Thyroid gland (tissue), 4 donors: ENCODE measurements around the gene ALG8. TPM values are rescaled to one million over a fixed set of nuclear protein-coding genes. Genes with fewer than 3 reads are reported as not detected.
A peak's percentile ranks its signal among the peaks of the same experiment; 100 is the strongest.

Experiments
- DNase-seq, 2 donors: peaks; one replicate each; pipeline ENCODE4 v3.0.0-alpha.2; 2019
- H3K27ac ChIP-seq, 3 donors: fragments of 200-600 bp; sonication (generic); 1 replicate in 2 of 3; 2 replicates in 1 of 3; pipeline ENCODE4 v1.5.1; 2016 to 2019; ENCODE audit warnings: mild to moderate bottlenecking in 1 of 3, moderate library complexity in 1 of 3
- H3K27me3 ChIP-seq: fragments of 200-600 bp; sonication (generic); one replicate; pipeline ENCODE4 v1.5.1; 2019
- H3K36me3 ChIP-seq, 2 donors: fragments of 200-600 bp; sonication (generic); one replicate each; pipeline ENCODE4 v1.5.1; 2016 to 2019
- H3K4me1 ChIP-seq, 2 donors: fragments of 200-600 bp; sonication (generic); one replicate each; pipeline ENCODE4 v1.5.1; 2017 to 2019
- H3K4me3 ChIP-seq, 3 donors: fragments of 200-600 bp; sonication (generic); replicated peaks in 1 of 3; 1 replicate in 2 of 3; 2 replicates in 1 of 3; pipeline ENCODE4 v1.5.1; 2016; ENCODE audit warnings: mild to moderate bottlenecking in 1 of 3
- H3K9me3 ChIP-seq: fragments of 200-600 bp; sonication (generic); one replicate; pipeline ENCODE4 v1.5.1; 2017
- POLR2A ChIP-seq, 2 donors: fragments of 450-650 bp; IDR thresholded peaks; one replicate each; pipeline ENCODE4 v1.6.1; 2017; ENCODE audit warnings: antibody characterized with exemption in 2 of 2, mild to moderate bottlenecking in 2 of 2, moderate library complexity in 1 of 2
- WGBS, 2 donors: methylation state at CpG; one replicate each; pipeline ENCODE4 v1.1.5; 2017; 5-methylcytosine and 5-hydroxymethylcytosine counted together
- intact Hi-C: fragments of 100-400 bp; cut with DNase I; formaldehyde crosslinking; loops from one replicate; pipeline ENCODE4 v1.15.1; 2023
- total RNA-seq, 4 donors: library from RNA; depleted of rRNA; stranded (reverse); fragments of >200 nt; gene quantifications; one replicate each; pipeline ENCODE4 v1.2.3, GENCODE V29; 2016
- TF ChIP-seq, protein P1 (sequence below), 6 experiments: fragments of 200-600 bp in 3 of 6; fragments of 450-650 bp in 3 of 6; sonication (generic) in 3 of 6; IDR thresholded peaks; one replicate each; pipeline ENCODE4 v1.5.1; 2016 to 2019; ENCODE audit warnings: antibody characterized with exemption in 6 of 6, mild to moderate bottlenecking in 2 of 6, inconsistent platforms in 1 of 6, moderate library complexity in 1 of 6

The ALG8 gene
- total RNA-seq, 4 donors from 2014 or later = 49.6 to 86.7 (median 52.5) TPM

DNA sequence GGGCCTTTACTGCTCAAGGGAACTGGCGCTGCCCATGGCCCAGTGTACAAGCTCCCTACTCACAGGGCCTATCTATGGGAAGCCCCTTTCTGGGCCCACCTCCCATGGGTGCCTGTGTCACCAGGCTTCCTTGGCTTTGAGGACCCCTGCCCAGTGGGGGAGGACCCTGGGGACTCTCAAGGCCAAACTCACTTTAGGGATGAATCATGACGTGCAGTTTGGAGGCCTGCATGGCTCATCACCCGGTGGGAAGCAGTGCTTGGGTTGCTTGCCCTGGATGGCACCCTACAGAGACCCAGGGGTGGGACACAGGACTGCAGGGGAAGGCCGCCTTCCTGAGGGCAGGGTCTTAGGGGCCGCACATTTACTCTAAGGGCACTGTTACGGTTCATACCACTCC, 32.5 kb upstream of the ALG8 start:
- 94 to 95% methylated on average over 3 to 4 of the region's 6 CpGs for WGBS, 2 donors
- no peak overlapping the region for H3K4me3 ChIP-seq
- peaks cover 22 to 34% of the 10 kb centered on the region in 2 donors for H3K4me1 ChIP-seq
- H3K9me3 ChIP-seq = no peaks in the 10 kb centered on the region
- peaks cover 0 to 13% of the 10 kb centered on the region in 2 donors for H3K36me3 ChIP-seq
- no peaks in the 10 kb centered on the region for H3K27me3 ChIP-seq
- intact Hi-C loops = no loop called here
- DNase-seq = no peak
- H3K27ac ChIP-seq = peak overlapping the region in 2 of 3 donors; percentile 97 to 99
- TF ChIP-seq, protein P1, sequence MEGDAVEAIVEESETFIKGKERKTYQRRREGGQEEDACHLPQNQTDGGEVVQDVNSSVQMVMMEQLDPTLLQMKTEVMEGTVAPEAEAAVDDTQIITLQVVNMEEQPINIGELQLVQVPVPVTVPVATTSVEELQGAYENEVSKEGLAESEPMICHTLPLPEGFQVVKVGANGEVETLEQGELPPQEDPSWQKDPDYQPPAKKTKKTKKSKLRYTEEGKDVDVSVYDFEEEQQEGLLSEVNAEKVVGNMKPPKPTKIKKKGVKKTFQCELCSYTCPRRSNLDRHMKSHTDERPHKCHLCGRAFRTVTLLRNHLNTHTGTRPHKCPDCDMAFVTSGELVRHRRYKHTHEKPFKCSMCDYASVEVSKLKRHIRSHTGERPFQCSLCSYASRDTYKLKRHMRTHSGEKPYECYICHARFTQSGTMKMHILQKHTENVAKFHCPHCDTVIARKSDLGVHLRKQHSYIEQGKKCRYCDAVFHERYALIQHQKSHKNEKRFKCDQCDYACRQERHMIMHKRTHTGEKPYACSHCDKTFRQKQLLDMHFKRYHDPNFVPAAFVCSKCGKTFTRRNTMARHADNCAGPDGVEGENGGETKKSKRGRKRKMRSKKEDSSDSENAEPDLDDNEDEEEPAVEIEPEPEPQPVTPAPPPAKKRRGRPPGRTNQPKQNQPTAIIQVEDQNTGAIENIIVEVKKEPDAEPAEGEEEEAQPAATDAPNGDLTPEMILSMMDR (IDR thresholded peaks at IDR 0.05) = no peak
- TF ChIP-seq POLR2A (IDR thresholded peaks at IDR 0.05) = no peak

DNA sequence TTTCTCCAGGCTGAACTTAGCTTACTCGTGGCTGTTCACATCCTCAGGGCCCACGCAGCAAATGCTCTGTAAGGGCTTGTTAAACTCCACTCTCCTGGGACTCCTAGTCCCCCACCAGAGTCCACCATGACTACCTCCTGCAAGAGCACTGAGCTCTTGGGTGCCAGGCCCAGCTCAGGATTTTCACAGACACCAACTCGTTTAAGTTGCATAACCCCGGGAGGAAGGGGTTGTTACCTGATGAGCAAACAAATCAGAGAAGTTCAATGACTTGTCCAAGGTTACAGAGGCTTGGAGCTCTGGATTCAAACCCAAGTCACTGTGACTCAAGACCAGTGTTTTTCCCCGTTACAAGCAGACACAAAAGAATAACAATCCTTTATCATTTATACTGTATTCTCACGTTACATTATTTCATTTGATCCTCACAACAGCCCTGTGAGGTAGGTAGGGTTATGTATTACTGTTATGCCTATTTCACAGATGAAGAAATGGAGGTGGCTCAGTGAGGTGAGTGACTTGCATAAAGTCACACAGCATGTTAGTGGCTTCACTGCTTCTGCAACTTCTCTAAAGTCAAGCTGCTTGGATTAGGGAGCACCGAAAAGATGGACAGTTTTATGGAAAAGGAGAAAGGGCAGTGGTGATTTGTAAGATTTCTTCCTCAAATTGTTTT, 31.6 kb upstream of the ALG8 start:
- H3K36me3 ChIP-seq = peaks cover 0 to 13% of the 10 kb centered on the region in 2 donors
- H3K4me1 ChIP-seq = peaks cover 22 to 34% of the 10 kb centered on the region in 2 donors
- TF ChIP-seq, protein P1 (IDR thresholded peaks at IDR 0.05) = no peak
- TF ChIP-seq POLR2A (IDR thresholded peaks at IDR 0.05) = no peak
- no peak for DNase-seq
- intact Hi-C loops = no loop called here
- H3K27ac ChIP-seq = peak overlapping the region in 2 of 3 donors; percentile 97 to 99
- 74 to 81% methylated on average over 7 of the region's 7 CpGs for WGBS, 2 donors
- H3K9me3 ChIP-seq = no peaks in the 10 kb centered on the region
- H3K27me3 ChIP-seq = no peaks in the 10 kb centered on the region
- no peak overlapping the region for H3K4me3 ChIP-seq

DNA sequence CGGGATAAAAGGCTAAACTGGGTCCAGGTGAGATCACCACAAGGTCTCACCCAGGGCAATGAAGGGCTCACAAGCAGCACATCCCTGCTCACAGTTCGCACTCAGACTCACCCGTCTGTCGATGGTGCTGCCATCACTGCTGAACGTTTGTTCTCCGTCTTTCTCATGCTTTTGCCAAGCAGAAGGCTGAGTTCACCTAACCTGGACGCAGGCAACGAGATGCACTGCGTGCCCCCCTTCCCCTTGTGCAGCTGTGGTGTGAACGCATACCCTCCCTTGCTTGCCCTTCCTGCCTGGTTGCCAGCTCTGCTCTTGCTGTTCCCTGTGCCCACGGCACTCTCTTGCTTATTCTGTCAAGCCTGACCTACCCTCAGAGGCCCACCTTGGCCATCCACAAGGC, 31.0 kb upstream of the ALG8 start:
- H3K9me3 ChIP-seq = no peaks in the 10 kb centered on the region
- no peaks in the 10 kb centered on the region for H3K27me3 ChIP-seq
- H3K4me1 ChIP-seq = peaks cover 22 to 34% of the 10 kb centered on the region in 2 donors
- DNase-seq = no peak
- peak overlapping the region; percentile 97 to 99 (median 98) for H3K27ac ChIP-seq
- TF ChIP-seq POLR2A (IDR thresholded peaks at IDR 0.05) = no peak
- TF ChIP-seq, protein P1 (IDR thresholded peaks at IDR 0.05) = no peak
- 91% methylated on average over 11 of the region's 11 CpGs for WGBS, 2 donors
- H3K36me3 ChIP-seq = peaks cover 0 to 13% of the 10 kb centered on the region in 2 donors
- intact Hi-C loops = no loop called here
- H3K4me3 ChIP-seq = no peak overlapping the region

DNA sequence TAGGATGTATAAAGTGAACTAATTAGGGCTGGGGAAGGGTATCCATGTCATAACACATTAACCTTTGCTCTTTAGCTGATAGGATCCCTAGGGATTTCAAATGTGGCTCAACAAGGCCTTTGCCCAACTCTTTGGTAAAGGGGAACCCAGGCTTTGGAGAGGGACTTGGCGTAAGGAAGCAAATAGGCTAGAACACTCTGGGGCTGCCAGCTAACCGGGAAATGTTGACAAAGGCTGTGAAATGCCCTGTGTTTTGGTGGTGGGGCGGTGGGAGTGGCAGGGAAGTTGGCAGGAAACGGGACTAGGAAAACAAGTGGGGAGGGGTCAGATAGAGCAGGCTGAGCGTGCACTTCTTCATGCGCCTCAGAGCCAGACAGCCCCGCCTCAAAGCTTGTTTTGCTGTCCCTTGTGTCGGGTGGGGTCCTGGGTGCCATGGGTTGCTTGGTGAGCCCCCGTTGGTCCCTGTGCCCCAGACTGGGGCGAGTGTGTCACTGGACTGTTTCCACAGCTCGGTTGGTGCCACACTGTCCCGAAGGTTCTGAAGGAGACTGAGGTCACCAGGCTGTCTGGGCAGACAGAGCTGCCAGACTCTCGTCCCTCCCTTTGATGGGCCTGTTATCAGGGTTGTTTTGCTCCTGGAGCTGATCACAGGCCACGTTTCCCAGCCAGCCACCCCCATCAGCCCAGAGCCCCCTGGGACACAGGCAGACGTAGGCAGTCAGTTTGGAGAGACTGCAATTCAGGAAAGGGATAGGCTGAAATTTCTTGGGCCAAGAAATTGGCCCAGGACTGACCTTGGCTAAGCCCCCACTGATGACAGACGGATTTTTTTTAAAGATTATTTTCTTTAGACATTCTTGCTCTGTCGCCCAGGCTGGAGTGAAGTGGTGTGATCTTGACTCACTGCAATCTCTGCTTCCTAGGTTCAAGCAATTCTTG, 29.4 kb upstream of the ALG8 start:
- intact Hi-C loops = no loop called here
- TF ChIP-seq POLR2A (IDR thresholded peaks at IDR 0.05) = peak in 1 of 2 donors; percentile 67
- TF ChIP-seq, protein P1 (IDR thresholded peaks at IDR 0.05) = no peak
- Histone ChIP-seq H3K4me1 (peaks cover 22 to 39% of the 10 kb centered on the region in 2 donors), H3K27me3 (no peaks in the 10 kb centered on the region), H3K36me3 (peaks cover 0 to 8% of the 10 kb centered on the region in 2 donors), H3K27ac (peak overlapping the region; percentile 97 to 99 (median 98)), H3K4me3 (no peak overlapping the region), H3K9me3 (no peaks in the 10 kb centered on the region)
- WGBS, 2 donors = 14 to 18% methylated on average over 14 to 17 of the region's 17 CpGs
- DNase-seq = peak; percentile 92
